Measurements from ENCODE around the gene PRKAR2B.

DNA sequence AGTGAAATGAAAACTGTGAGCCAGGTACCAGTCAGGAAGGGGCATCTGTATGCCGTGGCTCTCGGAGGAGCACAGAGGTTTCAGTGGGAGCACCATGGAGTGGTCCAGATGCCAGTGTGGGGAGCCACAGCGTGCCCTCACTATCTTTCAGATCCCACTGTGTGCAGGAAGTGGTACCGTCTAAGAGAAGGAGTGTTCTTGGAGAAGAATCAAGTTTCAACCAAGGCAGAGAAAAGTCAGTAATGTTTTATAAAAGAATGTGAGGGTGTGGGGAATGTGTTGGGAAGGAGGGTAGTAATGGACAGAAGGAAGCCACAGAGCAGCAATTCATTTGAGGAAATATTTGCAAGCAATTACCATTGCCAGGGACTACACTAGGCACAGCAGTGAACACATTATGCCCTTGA lies 35.6 kb downstream of the PRKAR2B start:
- TF ChIP-seq GATA2 (IDR thresholded peaks at IDR 0.05; ENCODE audit: low read depth, low read length) (no peak), GATA3 (IDR thresholded peaks at IDR 0.05; ENCODE audit: low read depth, low read length) (no peak)

Measured in SH-SY5Y (cell line).